GM12878 (cell line): ENCODE measurements around the gene STRADB. TPM values are rescaled to one million over a fixed set of nuclear protein-coding genes. Genes with fewer than 3 reads are reported as not detected.

Experiments
- ATAC-seq: fragments of 200-7000 bp; cut with Tn5 transposase; 3 replicates; pipeline ENCODE4 v1.9.1; 2020; ENCODE audit warnings: mild to moderate bottlenecking, moderate library complexity
- BruUV-seq: library from RNA; stranded (reverse); fragments of 400-500 nt; replicated peaks from 2 replicates; lab custom pipeline; 2021; lab: Mats Ljungman, UMichigan
- CTCF ChIA-PET: fragments of 300-600 bp; sonication (Branson Sonifier 250); formaldehyde crosslinking; extraction: SDS; loops from one replicate; lab custom pipeline; 2021; ENCODE audit warnings: inconsistent platforms; lab: Yijun Ruan, JAX
- POLR2A ChIA-PET: fragments of 350-600 bp; formaldehyde crosslinking; extraction: SDS; loops from one replicate; lab custom pipeline; 2021; ENCODE audit warnings: inconsistent platforms; lab: Charles Lee
- RAD21 ChIA-PET: fragments of 300-600 bp; sonication (Branson Sonifier 250); formaldehyde crosslinking; loops from one replicate; lab custom pipeline; 2023; ENCODE audit warnings: antibody characterized with exemption; ENCODE audit not compliant: unreplicated experiment; lab: Charles Lee
- SMC1A ChIA-PET: fragments of 300-600 bp; sonication (Branson Sonifier 250); formaldehyde crosslinking; loops from one replicate; lab custom pipeline; 2023; ENCODE audit not compliant: unreplicated experiment, uncharacterized antibody; lab: Charles Lee
- DNase-seq: peaks from one replicate; pipeline ENCODE4 v3.0.0-alpha.2; 2011; ENCODE audit warnings: low read depth, low spot score
- FAIRE-seq: peaks from 3 replicates; lab custom pipeline; 2011; peaks lifted over from hg19 to GRCh38; lab: Jason Lieb, UNC
- H2AFZ ChIP-seq: 2 replicates; pipeline ENCODE4 v1.6.0; 2011; ENCODE audit warnings: low read depth, low read length, control low read depth; ENCODE audit not compliant: control insufficient read depth
- H3K27ac ChIP-seq: 2 replicates; pipeline ENCODE4 v1.5.1; 2011; ENCODE audit warnings: control low read depth; ENCODE audit not compliant: control insufficient read depth, insufficient read depth
- H3K27me3 ChIP-seq, 2 experiments: replicated peaks in 1 of 2; 2 replicates each; pipeline versions ENCODE4 v1.6.0 to v1.6.1; 2011; ENCODE audit warnings: low read length in 1 of 2; ENCODE audit not compliant: control insufficient read depth in 2 of 2, insufficient read depth in 2 of 2
- H3K36me3 ChIP-seq, 2 experiments: 2 replicates each; pipeline ENCODE4 v1.5.1; 2011; ENCODE audit warnings: low read length in 1 of 2; ENCODE audit not compliant: control insufficient read depth in 2 of 2, insufficient read depth in 2 of 2
- H3K4me1 ChIP-seq: 2 replicates; pipeline ENCODE4 v1.6.1; 2011; ENCODE audit warnings: mild to moderate bottlenecking, low read length, moderate library complexity, mixed read lengths; ENCODE audit not compliant: control insufficient read depth, insufficient read depth
- H3K4me2 ChIP-seq: 2 replicates; pipeline ENCODE4 v1.6.0; 2011; ENCODE audit warnings: control low read depth; ENCODE audit not compliant: control insufficient read depth, insufficient read depth
- H3K4me3 ChIP-seq: fragments of 200-600 bp; sonication (generic); 2 replicates; pipeline ENCODE4 v1.5.1; 2016
- H3K79me2 ChIP-seq: 2 replicates; pipeline ENCODE4 v1.6.0; 2011; ENCODE audit warnings: low read length; ENCODE audit not compliant: control insufficient read depth, insufficient read depth
- H3K9ac ChIP-seq: 2 replicates; pipeline ENCODE4 v1.8.0; 2011; ENCODE audit warnings: low read length, control low read depth, mixed read lengths; ENCODE audit not compliant: control insufficient read depth, insufficient read depth
- H3K9me3 ChIP-seq: replicated peaks from 3 replicates; pipeline ENCODE4 v1.5.1; 2011; ENCODE audit warnings: mild to moderate bottlenecking, low read length; ENCODE audit not compliant: control insufficient read depth, insufficient read depth
- H4K20me1 ChIP-seq: 2 replicates; pipeline ENCODE4 v1.6.0; 2011; ENCODE audit not compliant: control insufficient read depth, insufficient read depth
- CREB1 ChIP-seq: IDR thresholded peaks from 2 replicates; pipeline ENCODE4 v1.6.1; 2012; ENCODE audit warnings: low read depth, mild to moderate bottlenecking, inconsistent platforms
- JUND ChIP-seq: IDR thresholded peaks from 2 replicates; pipeline ENCODE4 v1.6.1; 2012; ENCODE audit warnings: low read depth, mild to moderate bottlenecking, low read length, improper control_type of control experiment, moderate library complexity
- MTA2 ChIP-seq: fragments of 450-650 bp; IDR thresholded peaks from 2 replicates; pipeline ENCODE4 v1.6.1; 2016; ENCODE audit warnings: low read depth, mild to moderate bottlenecking, moderate library complexity
- MXI1 ChIP-seq: fragments of 150-350 bp; IDR thresholded peaks from 2 replicates; pipeline ENCODE4 v1.6.1; 2011; ENCODE audit warnings: low read depth, mild to moderate bottlenecking, inconsistent platforms, low read length, improper control_type of control experiment
- RELA ChIP-seq: fragments of 450-650 bp; IDR thresholded peaks from 2 replicates; pipeline ENCODE4 v1.8.0; 2014; ENCODE audit warnings: borderline replicate concordance; ENCODE audit not compliant: partially characterized antibody
- YY1 ChIP-seq: IDR thresholded peaks from 2 replicates; pipeline ENCODE4 v1.6.1; 2011; ENCODE audit warnings: low read depth, mild to moderate bottlenecking, low read length
- ZNF217 ChIP-seq: fragments of 450-650 bp; IDR thresholded peaks from 2 replicates; pipeline ENCODE4 v1.6.1; 2017; ENCODE audit warnings: antibody characterized with exemption, mild to moderate bottlenecking
- WGBS: methylation state at CpG from one replicate; pipeline ENCODE4 v1.1.6; 2016; ENCODE audit warnings: low lambda C conversion rate; ENCODE audit not compliant: insufficient replicate concordance, insufficient coverage; ENCODE audit errors: missing lambda C conversion rate; 5-methylcytosine and 5-hydroxymethylcytosine counted together
- in situ Hi-C: fragments of 300-500 bp; cut with MboI; formaldehyde crosslinking; loops from 9 replicates; pipeline ENCODE4 v1.14.3; 2018; ENCODE audit warnings: mixed read lengths
- intact Hi-C: fragments of 100-400 bp; cut with micrococcal nuclease; formaldehyde crosslinking; loops from one replicate; pipeline ENCODE4 v1.14.2; 2022; ENCODE audit not compliant: unreplicated experiment
- polyA plus RNA-seq, 11 experiments: library from polyadenylated mRNA; depleted of rRNA in 4 of 11; unstranded in 6 of 11; stranded (reverse) in 5 of 11; fragments of >200 nt; fragmentation: Nextera tagmentation in 4 of 11; fragmentation: Illumina TruSeq in 1 of 11; extraction: Ambion mirVana in 4 of 11; extraction: Trizol in 1 of 11; gene quantifications; 1 replicate in 1 of 11; 2 replicates in 10 of 11; pipeline versions ENCODE4 v1.2.1 to v1.2.3, GENCODE V29; 2011 to 2016; ENCODE audit warnings: inconsistent platforms in 2 of 11, missing spikeins in 2 of 11, low read depth in 1 of 11
- total RNA-seq, 4 experiments: library from RNA; depleted of rRNA in 3 of 4; stranded (reverse); fragments of >200 nt in 3 of 4; fragmentation: Illumina TruSeq in 1 of 4; extraction: Trizol in 1 of 4; gene quantifications; 2 replicates each; pipeline versions ENCODE4 v1.2.1 to v1.2.3, GENCODE V29; 2013 to 2021
- TF ChIP-seq, protein P1 (sequence below): fragments of 450-650 bp; formaldehyde crosslinking; IDR thresholded peaks from 2 replicates; pipeline ENCODE4 v1.5.0; 2022; ENCODE audit warnings: mild to moderate bottlenecking, missing genetic modification characterization

The STRADB gene
- total and polyA plus RNA-seq, 10 of the 15 experiments (the other 5 are each of a cell fraction or from before 2014, with no cell fraction given) = 7.6 to 58.3 (median 32.2) TPM

DNA sequence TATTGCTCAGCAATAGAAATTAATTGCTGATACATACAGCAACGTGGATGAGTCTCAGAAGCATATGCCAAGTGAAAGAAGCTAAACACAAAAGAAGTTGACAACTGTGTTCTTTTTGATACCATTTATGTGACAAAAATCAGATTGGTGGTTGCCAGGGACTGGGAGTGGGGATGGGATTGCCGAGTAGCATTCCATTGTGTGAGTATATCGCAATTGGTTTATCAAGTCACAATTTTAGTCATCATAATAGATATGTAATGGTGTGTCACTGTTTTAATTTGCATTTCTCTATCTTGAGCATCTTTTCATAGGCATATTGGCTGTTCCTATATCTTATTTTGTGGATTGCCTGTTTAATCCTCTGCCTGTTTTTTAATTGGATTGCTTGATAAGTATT, 20.9 kb downstream of the STRADB start:
- no peak for DNase-seq
- Histone ChIP-seq H2AFZ (no peak overlapping the region), H3K4me2 (no peak overlapping the region), H3K36me3 (no peaks in the 10 kb centered on the region), H3K9ac (no peak overlapping the region), H3K79me2 (no peaks in the 10 kb centered on the region), H3K4me3 (no peak overlapping the region), H3K27ac (no peak overlapping the region), H4K20me1 (no peaks in the 10 kb centered on the region), H3K27me3 (no peaks in the 10 kb centered on the region), H3K4me1 (no peaks in the 10 kb centered on the region), H3K9me3 (no peaks in the 10 kb centered on the region)
- FAIRE-seq = no peak
- CTCF ChIA-PET = interaction anchor here (0.6 to 1.2 kb wide), 2 partner anchors 20 to 1087 kb away, joined by 3 read pairs; no protein-coding TSS in a partner anchor
- SMC1A ChIA-PET = interaction anchor here (1.0 kb wide), 1 partner anchor 22 kb away, joined by 4 read pairs; the partner anchor contains the start of genes STRADB and TRAK2
- BruUV-seq = no TSS peak
- TF ChIP-seq MTA2 = no peak
- no peak for TF ChIP-seq RELA
- TF ChIP-seq ZNF217 = no peak
- TF ChIP-seq CREB1 = no peak
- no peak for TF ChIP-seq MXI1
- no peak for TF ChIP-seq YY1
- no peak for TF ChIP-seq JUND
- TF ChIP-seq, protein P1, sequence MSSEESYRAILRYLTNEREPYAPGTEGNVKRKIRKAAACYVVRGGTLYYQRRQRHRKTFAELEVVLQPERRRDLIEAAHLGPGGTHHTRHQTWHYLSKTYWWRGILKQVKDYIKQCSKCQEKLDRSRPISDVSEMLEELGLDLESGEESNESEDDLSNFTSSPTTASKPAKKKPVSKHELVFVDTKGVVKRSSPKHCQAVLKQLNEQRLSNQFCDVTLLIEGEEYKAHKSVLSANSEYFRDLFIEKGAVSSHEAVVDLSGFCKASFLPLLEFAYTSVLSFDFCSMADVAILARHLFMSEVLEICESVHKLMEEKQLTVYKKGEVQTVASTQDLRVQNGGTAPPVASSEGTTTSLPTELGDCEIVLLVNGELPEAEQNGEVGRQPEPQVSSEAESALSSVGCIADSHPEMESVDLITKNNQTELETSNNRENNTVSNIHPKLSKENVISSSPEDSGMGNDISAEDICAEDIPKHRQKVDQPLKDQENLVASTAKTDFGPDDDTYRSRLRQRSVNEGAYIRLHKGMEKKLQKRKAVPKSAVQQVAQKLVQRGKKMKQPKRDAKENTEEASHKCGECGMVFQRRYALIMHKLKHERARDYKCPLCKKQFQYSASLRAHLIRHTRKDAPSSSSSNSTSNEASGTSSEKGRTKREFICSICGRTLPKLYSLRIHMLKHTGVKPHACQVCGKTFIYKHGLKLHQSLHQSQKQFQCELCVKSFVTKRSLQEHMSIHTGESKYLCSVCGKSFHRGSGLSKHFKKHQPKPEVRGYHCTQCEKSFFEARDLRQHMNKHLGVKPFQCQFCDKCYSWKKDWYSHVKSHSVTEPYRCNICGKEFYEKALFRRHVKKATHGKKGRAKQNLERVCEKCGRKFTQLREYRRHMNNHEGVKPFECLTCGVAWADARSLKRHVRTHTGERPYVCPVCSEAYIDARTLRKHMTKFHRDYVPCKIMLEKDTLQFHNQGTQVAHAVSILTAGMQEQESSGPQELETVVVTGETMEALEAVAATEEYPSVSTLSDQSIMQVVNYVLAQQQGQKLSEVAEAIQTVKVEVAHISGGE (CRISPR knock-in tag) = no peak
- ATAC-seq = no peak
- intact Hi-C loops = no loop called here
- RAD21 ChIA-PET = no interaction called here
- 91% methylated on average over 3 of the region's 3 CpGs for WGBS
- POLR2A ChIA-PET = no interaction called here
- in situ Hi-C loops = no loop called here
